GM12878 (cell line): ENCODE data around the gene RAB11A. TPM values are rescaled to one million over a fixed set of nuclear protein-coding genes. Genes with fewer than 3 reads are reported as not detected.

Source experiments
- ATAC-seq: fragments of 200-7000 bp; cut with Tn5 transposase; 3 replicates; pipeline ENCODE4 v1.9.1; 2020; ENCODE audit warnings: mild to moderate bottlenecking, moderate library complexity
- BruUV-seq: library from RNA; stranded (reverse); fragments of 400-500 nt; replicated peaks from 2 replicates; lab custom pipeline; 2021; lab: Mats Ljungman, UMichigan
- CTCF ChIA-PET: fragments of 300-600 bp; sonication (Branson Sonifier 250); formaldehyde crosslinking; extraction: SDS; loops from one replicate; lab custom pipeline; 2021; ENCODE audit warnings: inconsistent platforms; lab: Yijun Ruan, JAX
- POLR2A ChIA-PET: fragments of 350-600 bp; formaldehyde crosslinking; extraction: SDS; loops from one replicate; lab custom pipeline; 2021; ENCODE audit warnings: inconsistent platforms; lab: Charles Lee
- RAD21 ChIA-PET: fragments of 300-600 bp; sonication (Branson Sonifier 250); formaldehyde crosslinking; loops from one replicate; lab custom pipeline; 2023; ENCODE audit warnings: antibody characterized with exemption; ENCODE audit not compliant: unreplicated experiment; lab: Charles Lee
- SMC1A ChIA-PET: fragments of 300-600 bp; sonication (Branson Sonifier 250); formaldehyde crosslinking; loops from one replicate; lab custom pipeline; 2023; ENCODE audit not compliant: unreplicated experiment, uncharacterized antibody; lab: Charles Lee
- DNase-seq: peaks from one replicate; pipeline ENCODE4 v3.0.0-alpha.2; 2011; ENCODE audit warnings: low read depth, low spot score
- FAIRE-seq: peaks from 3 replicates; lab custom pipeline; 2011; peaks lifted over from hg19 to GRCh38; lab: Jason Lieb, UNC
- H2AFZ ChIP-seq: 2 replicates; pipeline ENCODE4 v1.6.0; 2011; ENCODE audit warnings: low read depth, low read length, control low read depth; ENCODE audit not compliant: control insufficient read depth
- H3K27ac ChIP-seq: 2 replicates; pipeline ENCODE4 v1.5.1; 2011; ENCODE audit warnings: control low read depth; ENCODE audit not compliant: control insufficient read depth, insufficient read depth
- H3K27me3 ChIP-seq, 2 experiments: replicated peaks in 1 of 2; 2 replicates each; pipeline versions ENCODE4 v1.6.0 to v1.6.1; 2011; ENCODE audit warnings: low read length in 1 of 2; ENCODE audit not compliant: control insufficient read depth in 2 of 2, insufficient read depth in 2 of 2
- H3K36me3 ChIP-seq, 2 experiments: 2 replicates each; pipeline ENCODE4 v1.5.1; 2011; ENCODE audit warnings: low read length in 1 of 2; ENCODE audit not compliant: control insufficient read depth in 2 of 2, insufficient read depth in 2 of 2
- H3K4me1 ChIP-seq: 2 replicates; pipeline ENCODE4 v1.6.1; 2011; ENCODE audit warnings: mild to moderate bottlenecking, low read length, moderate library complexity, mixed read lengths; ENCODE audit not compliant: control insufficient read depth, insufficient read depth
- H3K4me2 ChIP-seq: 2 replicates; pipeline ENCODE4 v1.6.0; 2011; ENCODE audit warnings: control low read depth; ENCODE audit not compliant: control insufficient read depth, insufficient read depth
- H3K4me3 ChIP-seq: fragments of 200-600 bp; sonication (generic); 2 replicates; pipeline ENCODE4 v1.5.1; 2016
- H3K79me2 ChIP-seq: 2 replicates; pipeline ENCODE4 v1.6.0; 2011; ENCODE audit warnings: low read length; ENCODE audit not compliant: control insufficient read depth, insufficient read depth
- H3K9ac ChIP-seq: 2 replicates; pipeline ENCODE4 v1.8.0; 2011; ENCODE audit warnings: low read length, control low read depth, mixed read lengths; ENCODE audit not compliant: control insufficient read depth, insufficient read depth
- H3K9me3 ChIP-seq: replicated peaks from 3 replicates; pipeline ENCODE4 v1.5.1; 2011; ENCODE audit warnings: mild to moderate bottlenecking, low read length; ENCODE audit not compliant: control insufficient read depth, insufficient read depth
- H4K20me1 ChIP-seq: 2 replicates; pipeline ENCODE4 v1.6.0; 2011; ENCODE audit not compliant: control insufficient read depth, insufficient read depth
- ATF7 ChIP-seq: fragments of 450-650 bp; IDR thresholded peaks from 2 replicates; pipeline ENCODE4 v1.6.1; 2016; ENCODE audit warnings: low read depth, mild to moderate bottlenecking
- BHLHE40 ChIP-seq, 2 experiments: fragments of 450-650 bp in 1 of 2; IDR thresholded peaks; 2 replicates each; pipeline ENCODE4 v1.6.1; 2011 to 2017; ENCODE audit warnings: low read depth in 2 of 2, borderline replicate concordance in 1 of 2, improper control_type of control experiment in 1 of 2, low read length in 1 of 2, mild to moderate bottlenecking in 1 of 2
- CBX3 ChIP-seq: fragments of 200-600 bp; sonication (generic); IDR thresholded peaks from 2 replicates; pipeline ENCODE4 v1.6.1; 2016; ENCODE audit warnings: low read depth, borderline replicate concordance
- CEBPB ChIP-seq, 2 experiments: fragments of 150-350 bp in 1 of 2; IDR thresholded peaks; 2 replicates each; pipeline ENCODE4 v1.6.1; 2012 to 2014; ENCODE audit warnings: low read depth in 2 of 2, low read length in 2 of 2, borderline replicate concordance in 1 of 2, inconsistent platforms in 1 of 2
- EP300 ChIP-seq, 2 experiments: fragments of 150-350 bp in 1 of 2; IDR thresholded peaks; 2 replicates each; pipeline ENCODE4 v1.6.1; 2011 to 2012; ENCODE audit warnings: low read depth in 2 of 2, low read length in 2 of 2, borderline replicate concordance in 1 of 2, improper control_type of control experiment in 1 of 2, inconsistent platforms in 1 of 2; ENCODE audit not compliant: control insufficient read depth in 1 of 2
- LARP7 ChIP-seq: fragments of 450-650 bp; IDR thresholded peaks from 2 replicates; pipeline ENCODE4 v1.6.1; 2017; ENCODE audit warnings: mild to moderate bottlenecking
- SIX5 ChIP-seq: IDR thresholded peaks from 2 replicates; pipeline ENCODE4 v1.6.1; 2011; ENCODE audit warnings: mild to moderate bottlenecking, low read depth, low read length, moderate library complexity; ENCODE audit not compliant: severe bottlenecking
- TARDBP ChIP-seq: IDR thresholded peaks from 2 replicates; pipeline ENCODE4 v1.6.1; 2016; ENCODE audit warnings: borderline replicate concordance
- TCF7 ChIP-seq: IDR thresholded peaks from 2 replicates; pipeline ENCODE4 v1.6.1; 2014; ENCODE audit warnings: antibody characterized with exemption, borderline replicate concordance
- ZNF217 ChIP-seq: fragments of 450-650 bp; IDR thresholded peaks from 2 replicates; pipeline ENCODE4 v1.6.1; 2017; ENCODE audit warnings: antibody characterized with exemption, mild to moderate bottlenecking
- ZNF274 ChIP-seq: IDR thresholded peaks from one replicate; pipeline ENCODE4 v1.8.0; 2011; ENCODE audit not compliant: insufficient read length, insufficient read depth
- ZZZ3 ChIP-seq: IDR thresholded peaks from 2 replicates; pipeline ENCODE4 v1.6.1; 2011; ENCODE audit warnings: low read depth; ENCODE audit not compliant: control insufficient read depth, insufficient read length
- WGBS: methylation state at CpG from one replicate; pipeline ENCODE4 v1.1.6; 2016; ENCODE audit warnings: low lambda C conversion rate; ENCODE audit not compliant: insufficient replicate concordance, insufficient coverage; ENCODE audit errors: missing lambda C conversion rate; 5-methylcytosine and 5-hydroxymethylcytosine counted together
- in situ Hi-C: fragments of 300-500 bp; cut with MboI; formaldehyde crosslinking; loops from 9 replicates; pipeline ENCODE4 v1.14.3; 2018; ENCODE audit warnings: mixed read lengths
- intact Hi-C: fragments of 100-400 bp; cut with micrococcal nuclease; formaldehyde crosslinking; loops from one replicate; pipeline ENCODE4 v1.14.2; 2022; ENCODE audit not compliant: unreplicated experiment
- polyA plus RNA-seq, 11 experiments: library from polyadenylated mRNA; depleted of rRNA in 4 of 11; unstranded in 6 of 11; stranded (reverse) in 5 of 11; fragments of >200 nt; fragmentation: Nextera tagmentation in 4 of 11; fragmentation: Illumina TruSeq in 1 of 11; extraction: Ambion mirVana in 4 of 11; extraction: Trizol in 1 of 11; gene quantifications; 1 replicate in 1 of 11; 2 replicates in 10 of 11; pipeline versions ENCODE4 v1.2.1 to v1.2.3, GENCODE V29; 2011 to 2016; ENCODE audit warnings: inconsistent platforms in 2 of 11, missing spikeins in 2 of 11, low read depth in 1 of 11
- total RNA-seq, 4 experiments: library from RNA; depleted of rRNA in 3 of 4; stranded (reverse); fragments of >200 nt in 3 of 4; fragmentation: Illumina TruSeq in 1 of 4; extraction: Trizol in 1 of 4; gene quantifications; 2 replicates each; pipeline versions ENCODE4 v1.2.1 to v1.2.3, GENCODE V29; 2013 to 2021
- TF ChIP-seq, protein P1 (sequence below), 3 experiments: IDR thresholded peaks in 2 of 3; conservative IDR thresholded peaks in 1 of 3; 2 replicates each; pipeline ENCODE4 v1.5.1; 2011; ENCODE audit warnings: low read depth in 3 of 3, low read length in 3 of 3, mild to moderate bottlenecking in 3 of 3, control low read depth in 2 of 3, moderate library complexity in 2 of 3, inconsistent platforms in 1 of 3, mixed read lengths in 1 of 3; ENCODE audit not compliant: control insufficient read depth in 2 of 3, insufficient read depth in 1 of 3; ENCODE audit errors: extremely low read depth in 1 of 3
- TF ChIP-seq, protein P2 (sequence below): fragments of 450-650 bp; IDR thresholded peaks from 2 replicates; pipeline ENCODE4 v1.6.1; 2014; ENCODE audit warnings: mild to moderate bottlenecking

Gene RAB11A
- total and polyA plus RNA-seq, 10 of the 15 experiments (the other 5 are each of a cell fraction or from before 2014, with no cell fraction given), result 128 to 387 (median 224) TPM

DNA sequence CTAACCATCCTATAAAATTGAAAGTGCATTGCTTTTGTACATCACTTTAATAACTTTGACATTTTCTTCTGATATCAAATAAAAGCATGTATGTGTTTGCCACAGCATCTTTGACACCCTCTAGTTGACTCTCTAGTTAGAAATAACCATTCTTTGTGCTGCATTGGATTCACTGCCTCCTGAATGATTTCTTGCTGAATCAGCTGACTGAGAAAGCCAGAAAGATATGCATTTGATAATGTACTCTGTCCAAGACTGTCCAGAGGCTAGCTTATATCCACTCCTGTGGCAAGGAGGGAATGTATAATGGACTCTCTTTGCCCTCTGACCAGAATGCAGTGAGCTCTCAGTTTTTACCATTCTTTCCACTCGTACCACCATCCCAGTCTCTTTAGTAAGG, 6.2 kb downstream of the RAB11A start:
- H3K9me3 ChIP-seq, result no peaks in the 10 kb centered on the region
- peaks cover 2 to 20% of the 10 kb centered on the region in 2 experiments; a peak in 3 of 4 replicates for H3K36me3 ChIP-seq
- no peak overlapping the region for H3K9ac ChIP-seq
- H3K4me2 ChIP-seq, result 0 out of 2 replicates have a peak overlapping the region, but pooled peaks have one; percentile 5
- no peak overlapping the region for H2AFZ ChIP-seq
- TF ChIP-seq ATF7 (no peak), BHLHE40 (IDR thresholded peaks at IDR 0.05; ENCODE audit: borderline replicate concordance in 1 of 2, low read depth in 2 of 2, low read length in 1 of 2) (no peak)
- ChIA-PET RAD21 (no interaction called here), SMC1A (interaction anchor here (0.7 to 1.1 kb wide), 3 partner anchors 9 to 27 kb away, joined by 3 to 4 read pairs (median 4); no protein-coding TSS in a partner anchor), POLR2A (interaction anchor here (0.6 to 1.1 kb wide), 2 partner anchors 222 to 344 kb away, joined by 3 read pairs; no protein-coding TSS in a partner anchor), CTCF (interaction anchor here (0.7 to 1.8 kb wide), 5 partner anchors 12 to 216 kb away, joined by 3 to 4 read pairs (median 3); no protein-coding TSS in a partner anchor)
- H3K79me2 ChIP-seq, result peaks cover 55% of the 10 kb centered on the region
- WGBS, result 100% methylated on average over 1 of the region's 1 CpG
- intact Hi-C loops (no loop called here), in situ Hi-C loops (no loop called here)
- H3K27me3 ChIP-seq, result no peaks in the 10 kb centered on the region
- no peak overlapping the region for H3K4me3 ChIP-seq
- no peaks in the 10 kb centered on the region for H3K4me1 ChIP-seq
- DNase-seq (no peak), ATAC-seq (no peak), FAIRE-seq (no peak)
- no TSS peak for BruUV-seq
- H4K20me1 ChIP-seq, result no peaks in the 10 kb centered on the region
- no peak overlapping the region for H3K27ac ChIP-seq

DNA sequence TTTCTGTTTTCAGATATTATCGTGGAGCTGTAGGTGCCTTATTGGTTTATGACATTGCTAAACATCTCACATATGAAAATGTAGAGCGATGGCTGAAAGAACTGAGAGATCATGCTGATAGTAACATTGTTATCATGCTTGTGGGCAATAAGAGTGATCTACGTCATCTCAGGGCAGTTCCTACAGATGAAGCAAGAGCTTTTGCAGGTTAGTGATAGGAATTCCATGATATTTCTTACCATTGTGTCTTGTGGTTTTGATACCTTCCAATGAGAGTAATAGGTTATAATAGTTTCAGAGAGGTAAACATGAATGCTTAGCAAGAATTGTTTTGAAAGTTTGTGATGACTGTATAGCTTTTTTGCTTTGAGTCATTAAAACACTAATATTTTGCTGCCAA, 8.5 kb downstream of the RAB11A start:
- H3K36me3 ChIP-seq, result peaks cover 2 to 27% of the 10 kb centered on the region in 2 experiments; a peak in 3 of 4 replicates
- H3K79me2 ChIP-seq, result peaks cover 36% of the 10 kb centered on the region
- intact Hi-C loops (no loop called here), in situ Hi-C loops (no loop called here)
- H3K9ac ChIP-seq, result no peak overlapping the region
- no peaks in the 10 kb centered on the region for H4K20me1 ChIP-seq
- ChIA-PET POLR2A (interaction anchor here (0.9 to 1.6 kb wide), 3 partner anchors 9 to 43 kb away, joined by 4 to 7 read pairs (median 6); partner anchors contain the start of gene RAB11A), SMC1A (interaction anchor here (0.8 to 1.5 kb wide), 4 partner anchors 17 to 35 kb away, joined by 3 read pairs; no protein-coding TSS in a partner anchor), RAD21 (no interaction called here), CTCF (interaction anchor here (1.0 to 1.5 kb wide), 2 partner anchors 9 to 15 kb away, joined by 3 to 4 read pairs; partner anchors contain the start of gene RAB11A)
- H3K4me3 ChIP-seq, result no peak overlapping the region
- DNase-seq (no peak), ATAC-seq (no peak), FAIRE-seq (no peak)
- no peak overlapping the region for H2AFZ ChIP-seq
- BruUV-seq, result no TSS peak
- H3K4me1 ChIP-seq, result peaks cover 11% of the 10 kb centered on the region
- H3K27ac ChIP-seq, result no peak overlapping the region
- H3K9me3 ChIP-seq, result no peaks in the 10 kb centered on the region
- no peak overlapping the region for H3K4me2 ChIP-seq
- WGBS, result 84% methylated on average over 3 of the region's 3 CpGs
- H3K27me3 ChIP-seq, result no peaks in the 10 kb centered on the region
- TF ChIP-seq TARDBP, result no peak
- TF ChIP-seq SIX5, result no peak
- TF ChIP-seq ZNF274, result no peak
- TF ChIP-seq ZNF217, result no peak
- TF ChIP-seq TCF7, result no peak
- no peak for TF ChIP-seq LARP7
- no peak for TF ChIP-seq EP300 (IDR thresholded peaks at IDR 0.05; ENCODE audit: borderline replicate concordance in 1 of 2, control insufficient read depth in 1 of 2, low read depth in 2 of 2, low read length in 2 of 2)
- TF ChIP-seq, protein P1, sequence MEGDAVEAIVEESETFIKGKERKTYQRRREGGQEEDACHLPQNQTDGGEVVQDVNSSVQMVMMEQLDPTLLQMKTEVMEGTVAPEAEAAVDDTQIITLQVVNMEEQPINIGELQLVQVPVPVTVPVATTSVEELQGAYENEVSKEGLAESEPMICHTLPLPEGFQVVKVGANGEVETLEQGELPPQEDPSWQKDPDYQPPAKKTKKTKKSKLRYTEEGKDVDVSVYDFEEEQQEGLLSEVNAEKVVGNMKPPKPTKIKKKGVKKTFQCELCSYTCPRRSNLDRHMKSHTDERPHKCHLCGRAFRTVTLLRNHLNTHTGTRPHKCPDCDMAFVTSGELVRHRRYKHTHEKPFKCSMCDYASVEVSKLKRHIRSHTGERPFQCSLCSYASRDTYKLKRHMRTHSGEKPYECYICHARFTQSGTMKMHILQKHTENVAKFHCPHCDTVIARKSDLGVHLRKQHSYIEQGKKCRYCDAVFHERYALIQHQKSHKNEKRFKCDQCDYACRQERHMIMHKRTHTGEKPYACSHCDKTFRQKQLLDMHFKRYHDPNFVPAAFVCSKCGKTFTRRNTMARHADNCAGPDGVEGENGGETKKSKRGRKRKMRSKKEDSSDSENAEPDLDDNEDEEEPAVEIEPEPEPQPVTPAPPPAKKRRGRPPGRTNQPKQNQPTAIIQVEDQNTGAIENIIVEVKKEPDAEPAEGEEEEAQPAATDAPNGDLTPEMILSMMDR (IDR thresholded peaks at IDR 0.05 in 2 of 3, conservative IDR thresholded peaks at IDR 0.05 in 1 of 3; ENCODE audit: control insufficient read depth in 2 of 3, extremely low read depth in 1 of 3, insufficient read depth in 1 of 3, low read depth in 3 of 3, low read length in 3 of 3), result no peak
- TF ChIP-seq CEBPB (IDR thresholded peaks at IDR 0.05; ENCODE audit: borderline replicate concordance in 1 of 2, low read depth in 2 of 2, low read length in 2 of 2), result no peak
- TF ChIP-seq, protein P2, sequence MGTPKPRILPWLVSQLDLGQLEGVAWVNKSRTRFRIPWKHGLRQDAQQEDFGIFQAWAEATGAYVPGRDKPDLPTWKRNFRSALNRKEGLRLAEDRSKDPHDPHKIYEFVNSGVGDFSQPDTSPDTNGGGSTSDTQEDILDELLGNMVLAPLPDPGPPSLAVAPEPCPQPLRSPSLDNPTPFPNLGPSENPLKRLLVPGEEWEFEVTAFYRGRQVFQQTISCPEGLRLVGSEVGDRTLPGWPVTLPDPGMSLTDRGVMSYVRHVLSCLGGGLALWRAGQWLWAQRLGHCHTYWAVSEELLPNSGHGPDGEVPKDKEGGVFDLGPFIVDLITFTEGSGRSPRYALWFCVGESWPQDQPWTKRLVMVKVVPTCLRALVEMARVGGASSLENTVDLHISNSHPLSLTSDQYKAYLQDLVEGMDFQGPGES, result no peak
- TF ChIP-seq ZZZ3, result no peak
- no peak for TF ChIP-seq CBX3
